Fibroblast of the aortic adventitia (primary cell): ENCODE measurements around the gene SCFD2. TPM values are rescaled to one million over a fixed set of nuclear protein-coding genes. Genes with fewer than 3 reads are reported as not detected.
"Not testable (repeated sequence)": the region's sequence is repeated elsewhere in the genome, so short reads cannot be mapped to it uniquely, and the experiment has no call there.

Source experiments
- DNase-seq: peaks from one replicate; pipeline ENCODE4 v3.0.0-alpha.2; 2010; ENCODE audit warnings: low read depth
- H3K4me3 ChIP-seq: 2 replicates; pipeline ENCODE4 v1.5.1; 2011; ENCODE audit warnings: low read depth, mild to moderate bottlenecking, control low read depth, low read length, moderate library complexity
- total RNA-seq: library from RNA; depleted of rRNA; stranded (reverse); fragments of >200 nt; gene quantifications from 2 replicates; pipeline ENCODE4 v1.2.3, GENCODE V29; 2012; ENCODE audit warnings: low replicate concordance
- TF ChIP-seq, protein P1 (sequence below): IDR thresholded peaks from 2 replicates; pipeline ENCODE4 v1.5.1; 2011; ENCODE audit warnings: mild to moderate bottlenecking, low read length, control low read depth, inconsistent platforms; ENCODE audit not compliant: insufficient read depth

Gene SCFD2
- 36.7 and 69.2 TPM in 2 replicates for total RNA-seq

DNA sequence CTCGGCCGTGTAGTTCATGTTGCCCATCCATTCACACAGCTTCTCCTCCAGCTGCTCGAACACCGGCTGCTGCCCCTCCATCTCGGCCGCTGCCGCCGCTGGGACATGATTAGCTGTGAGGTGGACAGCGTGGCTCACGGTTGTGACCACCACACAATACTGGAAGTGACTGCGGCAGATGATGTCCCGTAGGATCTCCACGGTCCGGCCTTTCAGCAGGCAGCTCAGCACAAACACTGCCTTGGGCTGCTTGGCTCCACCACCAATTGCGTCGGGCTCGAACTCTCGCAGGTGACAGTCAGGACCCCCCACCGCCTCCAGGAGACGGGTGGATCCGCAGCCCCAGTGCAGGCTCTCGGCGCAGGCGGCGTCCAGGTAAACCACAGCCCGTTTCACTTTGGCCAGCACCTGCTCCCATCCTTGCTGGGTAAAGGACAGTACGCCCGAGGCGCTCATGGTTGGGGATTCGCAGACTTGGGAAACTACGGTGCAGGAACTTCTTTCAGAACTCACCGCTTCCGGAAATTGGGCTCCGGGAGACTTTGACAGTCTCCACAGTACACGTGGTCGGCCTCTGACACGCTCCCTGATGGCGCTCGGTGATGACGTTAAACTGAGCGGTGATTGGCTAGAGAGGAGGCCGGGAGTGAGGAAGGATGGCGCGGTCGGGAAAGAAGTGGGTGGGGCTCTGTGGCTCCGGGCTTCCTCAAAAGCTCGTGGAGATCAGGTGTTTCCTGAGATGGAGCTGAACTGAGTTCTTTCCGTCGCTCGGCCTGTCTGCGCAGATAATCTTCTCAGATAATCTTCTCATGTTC, at the start of gene SCFD2:
Gene SCFD2, minus strand, starts transcription at position 576 of the 815 bp plus-strand sequence.
- TF ChIP-seq, protein P1, sequence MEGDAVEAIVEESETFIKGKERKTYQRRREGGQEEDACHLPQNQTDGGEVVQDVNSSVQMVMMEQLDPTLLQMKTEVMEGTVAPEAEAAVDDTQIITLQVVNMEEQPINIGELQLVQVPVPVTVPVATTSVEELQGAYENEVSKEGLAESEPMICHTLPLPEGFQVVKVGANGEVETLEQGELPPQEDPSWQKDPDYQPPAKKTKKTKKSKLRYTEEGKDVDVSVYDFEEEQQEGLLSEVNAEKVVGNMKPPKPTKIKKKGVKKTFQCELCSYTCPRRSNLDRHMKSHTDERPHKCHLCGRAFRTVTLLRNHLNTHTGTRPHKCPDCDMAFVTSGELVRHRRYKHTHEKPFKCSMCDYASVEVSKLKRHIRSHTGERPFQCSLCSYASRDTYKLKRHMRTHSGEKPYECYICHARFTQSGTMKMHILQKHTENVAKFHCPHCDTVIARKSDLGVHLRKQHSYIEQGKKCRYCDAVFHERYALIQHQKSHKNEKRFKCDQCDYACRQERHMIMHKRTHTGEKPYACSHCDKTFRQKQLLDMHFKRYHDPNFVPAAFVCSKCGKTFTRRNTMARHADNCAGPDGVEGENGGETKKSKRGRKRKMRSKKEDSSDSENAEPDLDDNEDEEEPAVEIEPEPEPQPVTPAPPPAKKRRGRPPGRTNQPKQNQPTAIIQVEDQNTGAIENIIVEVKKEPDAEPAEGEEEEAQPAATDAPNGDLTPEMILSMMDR, result no peak
- peak; percentile 97 for DNase-seq
- H3K4me3 ChIP-seq, result peak within 1 kb of the TSS; percentile 97

DNA sequence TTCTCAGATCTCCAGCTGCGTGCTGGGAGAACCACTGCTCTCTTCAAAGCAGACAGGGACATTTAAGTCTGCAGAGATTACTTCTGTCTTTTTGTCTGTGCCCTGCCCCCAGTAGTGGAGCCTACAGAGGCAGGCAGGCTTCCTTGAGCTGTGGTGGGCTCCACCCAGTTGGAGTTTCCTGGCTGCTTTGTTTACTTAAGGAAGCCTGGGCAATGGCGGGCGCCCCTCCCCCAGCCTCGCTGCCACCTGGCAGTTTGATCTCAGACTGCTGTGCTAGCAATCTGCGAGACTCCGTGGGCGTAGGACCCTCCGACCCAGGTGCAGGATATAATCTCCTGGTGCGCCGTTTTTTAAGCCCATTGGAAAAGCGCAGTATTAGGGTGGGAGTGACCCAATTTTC, 43.6 kb upstream of the SCFD2 start:
- H3K4me3 ChIP-seq, DNase-seq: not testable (repeated sequence)

DNA sequence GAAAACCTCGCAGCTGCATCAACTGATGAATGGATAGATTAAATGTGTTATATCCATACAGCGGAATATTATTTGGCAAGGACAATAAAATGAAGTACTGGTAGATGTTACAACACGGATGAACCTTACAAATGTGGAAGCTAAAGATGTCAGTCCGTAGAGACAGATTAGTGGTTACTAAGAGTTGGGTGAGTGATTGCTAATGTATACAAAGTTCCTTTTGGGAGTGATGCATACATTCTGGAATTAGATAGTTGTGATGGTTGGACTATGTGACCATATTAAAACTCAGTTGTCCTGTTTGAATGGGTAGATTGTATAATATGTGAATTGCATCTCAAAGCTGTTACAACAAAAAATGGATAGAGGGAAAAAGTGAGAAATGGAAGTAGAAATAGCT, 14.4 kb upstream of the SCFD2 start:
- TF ChIP-seq, protein P1, result no peak
- no peak for DNase-seq
- peak overlapping the region; percentile 11 for H3K4me3 ChIP-seq

DNA sequence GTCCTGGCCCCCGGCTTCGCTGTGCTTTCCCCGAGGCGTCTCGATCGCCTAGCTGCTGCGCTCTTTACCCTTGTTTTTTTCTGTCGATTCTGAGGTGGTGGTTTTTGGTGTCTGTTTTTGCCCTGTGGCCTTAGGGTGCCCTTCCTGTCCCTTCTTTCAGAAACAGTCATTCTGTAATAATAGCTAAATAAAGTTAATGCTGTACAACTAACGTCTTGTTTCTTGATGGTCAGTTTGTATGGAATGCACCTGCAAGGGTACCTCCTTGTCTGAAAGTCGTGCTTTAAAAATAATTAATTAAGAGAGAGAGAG, 12.3 kb upstream of the SCFD2 start:
- peak overlapping the region; percentile 83 for H3K4me3 ChIP-seq
- TF ChIP-seq, protein P1, result no peak
- no peak for DNase-seq

DNA sequence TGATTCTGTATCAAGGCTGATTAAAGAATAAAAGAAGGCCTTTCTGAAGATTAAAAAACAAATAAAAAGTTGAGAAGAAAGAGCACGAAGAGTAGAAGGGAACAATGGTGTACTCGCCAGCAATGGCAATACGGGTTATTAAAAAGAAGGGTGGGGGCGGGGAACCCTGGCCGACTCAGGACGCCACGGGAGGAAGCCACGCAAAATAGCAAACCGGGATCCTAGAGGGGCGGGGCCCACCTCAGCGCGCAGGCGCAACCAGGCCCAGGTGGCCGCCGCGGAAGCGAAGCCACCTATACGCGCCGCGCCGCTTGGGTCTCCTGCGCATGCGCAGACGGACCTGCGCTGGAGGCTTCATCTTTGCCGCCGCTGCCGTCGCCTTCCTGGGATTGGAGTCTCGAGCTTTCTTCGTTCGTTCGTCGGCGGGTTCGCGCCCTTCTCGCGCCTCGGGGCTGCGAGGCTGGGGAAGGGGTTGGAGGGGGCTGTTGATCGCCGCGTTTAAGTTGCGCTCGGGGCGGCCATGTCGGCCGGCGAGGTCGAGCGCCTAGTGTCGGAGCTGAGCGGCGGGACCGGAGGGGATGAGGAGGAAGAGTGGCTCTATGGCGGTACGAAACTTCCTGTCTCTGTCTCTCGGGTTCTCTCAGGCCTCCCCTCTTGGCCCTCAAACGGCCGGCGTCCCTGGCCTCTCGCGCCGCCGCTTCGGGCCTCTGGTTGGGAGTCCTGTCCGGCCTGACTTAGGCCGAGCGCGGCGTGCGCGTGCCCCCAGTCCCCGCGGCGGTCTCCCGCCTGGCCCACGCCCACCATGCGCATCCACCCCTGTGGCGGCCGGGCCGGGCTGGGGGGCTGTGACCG, 11.7 kb upstream of the SCFD2 start, which contains the start of gene FIP1L1:
Gene FIP1L1, plus strand, starts transcription at position 323 of the 852 bp plus-strand sequence. Its CDS starts 198 bp downstream, at position 521.
- peak; percentile 89 for DNase-seq
- H3K4me3 ChIP-seq, result peak within 1 kb of the TSS; percentile 83
- TF ChIP-seq, protein P1, result no peak

DNA sequence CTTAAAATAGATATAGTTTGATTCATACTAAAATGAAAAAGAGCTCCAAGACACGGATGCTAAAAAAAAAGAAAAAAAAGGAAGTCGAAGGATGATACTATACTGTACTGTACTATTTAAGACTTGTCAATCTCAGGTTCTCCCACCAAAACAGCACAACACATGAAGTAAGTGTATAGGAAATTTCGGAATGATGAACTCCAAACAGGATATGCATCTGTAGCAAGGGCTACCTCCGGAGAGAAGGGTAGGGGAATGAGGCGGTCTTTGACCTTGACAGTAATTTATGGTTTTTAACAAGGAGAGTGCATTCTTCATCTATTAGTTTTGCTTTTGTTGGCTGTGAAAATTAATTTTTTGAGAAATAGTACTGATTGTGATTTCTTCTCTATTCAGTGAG, 11.0 kb upstream of the SCFD2 start:
- TF ChIP-seq, protein P1, result no peak
- DNase-seq, result no peak
- peak overlapping the region; percentile 83 for H3K4me3 ChIP-seq

DNA sequence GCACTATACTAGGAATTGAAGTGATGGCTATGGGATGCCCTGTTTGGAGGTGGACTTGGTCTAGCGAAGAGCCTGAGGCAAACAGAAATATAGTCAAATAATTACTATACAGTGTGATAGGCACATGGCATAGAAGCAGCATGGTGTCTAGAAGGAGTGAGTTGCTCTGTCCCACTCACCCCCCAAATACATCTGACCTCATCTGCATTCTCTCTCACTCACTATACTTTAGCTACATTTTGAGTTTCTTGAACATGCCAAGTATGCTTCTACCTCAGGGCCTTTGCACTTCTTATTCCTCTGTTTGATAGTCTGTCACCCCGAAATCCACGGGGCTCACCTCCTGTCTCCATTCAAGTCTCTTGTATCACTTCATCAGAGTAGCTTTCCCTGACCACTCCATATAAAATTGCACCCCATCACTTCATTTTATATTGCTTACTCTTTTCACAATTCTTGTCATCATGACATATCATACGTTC, 9.0 kb upstream of the SCFD2 start:
- TF ChIP-seq, protein P1, result no peak
- no peak for DNase-seq
- no peak overlapping the region for H3K4me3 ChIP-seq
